PFSK-1 (cell line): ENCODE data around the gene RNF115.

Experiments
- FOXP2 ChIP-seq: optimal IDR thresholded peaks from 2 replicates; pipeline ENCODE3; 2011; ENCODE audit warnings: borderline replicate concordance, control low read depth, inconsistent platforms; ENCODE audit not compliant: insufficient read depth; ENCODE audit errors: extremely low read length, extremely low read depth
- POLR2AphosphoS5 ChIP-seq: IDR thresholded peaks from 2 replicates; pipeline ENCODE4 v1.6.1; 2012; ENCODE audit warnings: low read depth, mild to moderate bottlenecking, control low read depth, low read length, moderate library complexity
- REST ChIP-seq, 2 experiments: IDR thresholded peaks; 2 replicates each; pipeline versions ENCODE4 v1.6.1 to v1.8.0; 2011 to 2012; ENCODE audit warnings: low read depth in 2 of 2, low read length in 2 of 2, control low read depth in 1 of 2, inconsistent platforms in 1 of 2, mild to moderate bottlenecking in 1 of 2, moderate library complexity in 1 of 2; ENCODE audit not compliant: insufficient read depth in 1 of 2
- SIN3A ChIP-seq: IDR thresholded peaks from 2 replicates; pipeline ENCODE4 v1.6.1; 2012; ENCODE audit warnings: mild to moderate bottlenecking, low read length, moderate library complexity, borderline replicate concordance; ENCODE audit not compliant: insufficient read depth
- TAF1 ChIP-seq: IDR thresholded peaks from 2 replicates; pipeline ENCODE4 v1.6.1; 2012; ENCODE audit warnings: low read length, control low read depth, borderline replicate concordance; ENCODE audit not compliant: insufficient read depth

The RNF115 gene

GRCh38 chr1:145747398-145748247, 76.3 kb downstream of the RNF115 start:
- no peak for TF ChIP-seq POLR2AphosphoS5
- no peak for TF ChIP-seq TAF1
- TF ChIP-seq FOXP2: no peak
- no peak for TF ChIP-seq REST (IDR thresholded peaks at IDR 0.05; ENCODE audit: insufficient read depth in 1 of 2, low read depth in 2 of 2, low read length in 2 of 2)
- no peak for TF ChIP-seq SIN3A

- no peak for TF ChIP-seq TAF1
These were observed 83.6 kb downstream of the RNF115 start for GRCh38 chr1:145740269-145740668.

- no peak for TF ChIP-seq SIN3A
- no peak for TF ChIP-seq FOXP2
- no peak for TF ChIP-seq TAF1
- no peak for TF ChIP-seq REST (IDR thresholded peaks at IDR 0.05; ENCODE audit: insufficient read depth in 1 of 2, low read depth in 2 of 2, low read length in 2 of 2)
- TF ChIP-seq POLR2AphosphoS5: no peak
These were observed 87.7 kb downstream of the RNF115 start for GRCh38 chr1:145736191-145736590.

GRCh38 chr1:145730900-145731299, 93.0 kb downstream of the RNF115 start:
- TF ChIP-seq TAF1: no peak
- TF ChIP-seq REST (IDR thresholded peaks at IDR 0.05; ENCODE audit: insufficient read depth in 1 of 2, low read depth in 2 of 2, low read length in 2 of 2): no peak
- TF ChIP-seq SIN3A: no peak

GRCh38 chr1:145730467-145730866, 93.4 kb downstream of the RNF115 start:
- TF ChIP-seq TAF1 (no peak), REST (IDR thresholded peaks at IDR 0.05; ENCODE audit: insufficient read depth in 1 of 2, low read depth in 2 of 2, low read length in 2 of 2) (no peak), FOXP2 (no peak), SIN3A (no peak), POLR2AphosphoS5 (no peak)
